Ecto neural progenitor cell (in vitro differentiated cells): ENCODE data around the gene RACGAP1.

Experiments
- DNase-seq: peaks from one replicate; pipeline ENCODE4 v3.0.0-alpha.2; 2018; ENCODE audit warnings: low spot score

RACGAP1 gene

DNA sequence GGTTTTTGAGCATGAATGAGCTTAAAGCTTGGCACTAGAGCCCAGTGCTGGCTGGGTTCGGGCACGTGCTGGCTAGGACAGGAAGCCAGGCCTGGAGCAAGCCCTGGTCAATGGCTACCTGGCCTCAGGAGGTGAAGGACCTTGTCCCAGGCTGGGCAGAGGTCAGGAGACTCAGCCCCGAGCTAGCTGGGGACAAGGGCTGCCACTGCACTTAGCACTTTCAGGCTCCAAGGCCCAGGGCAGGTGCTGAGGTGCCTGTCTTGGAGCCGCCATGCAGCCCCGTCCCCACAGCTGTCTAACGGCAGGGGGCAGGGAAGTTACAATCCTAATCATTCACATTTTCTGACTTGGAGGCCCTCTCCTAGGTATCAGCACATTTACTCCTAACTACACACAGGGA lies 56.8 kb downstream of the RACGAP1 start:
- no peak for DNase-seq

- no peak for DNase-seq
Observed at GRCh38 chr12:49967777-49968250, 57.5 kb downstream of the RACGAP1 start.

- DNase-seq: peak; percentile 99
Observed at GRCh38 chr12:49967042-49967776, 58.1 kb downstream of the RACGAP1 start.

- no peak for DNase-seq
Observed at GRCh38 chr12:49966511-49967041, 58.7 kb downstream of the RACGAP1 start.

GRCh38 chr12:49965836-49966235 lies 59.5 kb downstream of the RACGAP1 start:
- no peak for DNase-seq

DNA sequence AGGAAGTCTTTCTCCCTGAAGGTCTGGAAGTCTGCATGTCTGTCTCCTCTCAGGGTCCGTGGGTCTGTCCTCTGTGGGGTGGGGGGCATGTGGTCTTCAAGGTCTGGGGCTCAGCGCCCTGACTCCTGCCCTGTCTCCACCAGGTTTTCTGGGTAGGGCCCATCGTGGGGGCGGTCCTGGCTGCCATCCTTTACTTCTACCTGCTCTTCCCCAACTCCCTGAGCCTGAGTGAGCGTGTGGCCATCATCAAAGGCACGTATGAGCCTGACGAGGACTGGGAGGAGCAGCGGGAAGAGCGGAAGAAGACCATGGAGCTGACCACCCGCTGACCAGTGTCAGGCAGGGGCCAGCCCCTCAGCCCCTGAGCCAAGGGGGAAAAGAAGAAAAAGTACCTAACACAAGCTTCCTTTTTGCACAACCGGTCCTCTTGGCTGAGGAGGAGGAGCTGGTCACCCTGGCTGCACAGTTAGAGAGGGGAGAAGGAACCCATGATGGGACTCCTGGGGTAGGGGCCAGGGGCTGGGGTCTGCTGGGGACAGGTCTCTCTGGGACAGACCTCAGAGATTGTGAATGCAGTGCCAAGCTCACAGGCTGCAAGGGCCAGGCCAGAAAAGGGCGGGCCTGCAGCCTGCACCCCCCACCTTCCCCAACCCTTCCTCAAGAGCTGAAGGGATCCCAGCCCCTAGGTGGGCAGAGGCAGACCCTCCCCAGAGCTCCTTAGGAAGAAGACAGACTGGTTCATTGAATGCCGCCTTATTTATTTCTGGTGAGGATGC lies 60.3 kb downstream of the RACGAP1 start:
- no peak for DNase-seq

DNA sequence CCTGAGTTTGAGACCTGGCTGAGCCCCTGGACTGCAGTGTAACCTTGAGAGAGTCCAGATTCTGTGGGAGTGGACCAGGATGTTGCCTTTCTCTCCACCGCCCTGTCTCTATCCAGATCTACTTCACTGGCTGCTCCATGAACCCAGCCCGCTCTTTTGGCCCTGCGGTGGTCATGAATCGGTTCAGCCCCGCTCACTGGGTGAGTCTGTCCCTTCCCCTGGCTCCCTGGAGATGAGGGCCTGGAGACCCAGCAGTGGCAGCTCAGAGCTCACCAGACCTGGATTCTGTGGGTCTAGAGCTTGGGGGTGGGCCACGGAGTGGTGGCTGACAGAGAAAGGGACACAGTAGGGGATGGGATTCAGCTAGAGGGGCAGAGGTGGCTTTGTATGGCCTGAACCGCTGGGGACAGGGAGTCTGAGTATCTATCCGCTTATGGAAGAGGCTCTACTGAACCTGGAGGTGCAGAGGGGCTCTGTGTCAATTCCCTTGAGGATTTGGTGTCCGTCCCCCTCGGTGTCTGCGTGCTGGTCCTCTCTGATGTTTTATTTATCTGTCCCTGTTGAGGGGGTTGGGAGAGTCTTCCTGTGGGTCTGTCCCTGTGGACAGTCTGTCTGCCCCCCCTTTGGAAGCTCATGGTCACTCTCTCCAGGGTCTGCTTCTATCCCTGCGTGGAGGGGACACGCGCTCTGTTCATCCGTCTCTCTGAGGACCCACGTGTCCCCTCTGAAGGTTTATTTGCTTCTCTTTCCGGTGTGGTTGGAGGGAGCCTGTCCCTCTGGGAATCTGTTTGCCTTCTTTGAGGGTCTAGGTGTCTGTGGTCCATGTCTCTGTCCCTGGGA lies 61.1 kb downstream of the RACGAP1 start:
- no peak for DNase-seq

DNA sequence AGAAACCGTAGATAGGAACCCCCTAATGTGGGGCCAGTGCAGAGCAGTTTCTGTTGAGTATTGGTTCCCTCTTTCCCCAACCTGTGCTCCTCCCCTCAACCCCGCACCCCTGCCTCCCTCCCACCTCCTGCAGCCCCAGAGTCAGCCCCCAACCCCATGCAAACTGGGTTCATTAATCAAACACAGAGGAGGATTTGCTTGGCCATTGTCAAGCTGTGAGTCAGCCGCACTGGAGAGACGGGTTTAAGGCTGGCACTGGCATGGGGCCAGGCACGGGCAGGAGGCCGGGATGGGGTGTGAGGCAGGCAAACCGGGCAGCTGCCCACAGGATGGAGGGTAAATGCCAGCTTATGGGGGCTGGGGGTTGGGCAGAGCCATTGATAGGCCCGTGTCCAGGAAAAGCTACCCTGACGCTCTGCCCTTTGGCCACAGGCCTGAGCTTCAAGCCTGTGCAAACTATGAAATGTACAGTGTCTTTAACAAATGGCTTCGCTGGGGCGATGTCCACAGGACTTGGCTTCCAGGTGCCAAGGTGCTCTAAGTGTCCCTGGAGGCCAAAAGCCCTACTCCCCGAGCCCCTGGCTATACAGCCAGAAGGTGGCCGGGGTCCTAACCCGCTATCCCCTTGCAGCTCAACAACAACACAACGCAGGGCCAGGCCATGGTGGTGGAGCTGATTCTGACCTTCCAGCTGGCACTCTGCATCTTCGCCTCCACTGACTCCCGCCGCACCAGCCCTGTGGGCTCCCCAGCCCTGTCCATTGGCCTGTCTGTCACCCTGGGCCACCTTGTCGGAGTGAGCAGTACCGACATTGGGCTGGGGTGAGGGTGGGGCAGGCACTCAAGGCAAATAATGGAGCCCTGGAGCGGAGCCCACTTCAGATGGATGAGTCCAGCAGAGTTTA lies 62.2 kb downstream of the RACGAP1 start:
- DNase-seq: no peak

GRCh38 chr12:49961993-49962764 lies 63.1 kb downstream of the RACGAP1 start:
- DNase-seq: no peak

DNA sequence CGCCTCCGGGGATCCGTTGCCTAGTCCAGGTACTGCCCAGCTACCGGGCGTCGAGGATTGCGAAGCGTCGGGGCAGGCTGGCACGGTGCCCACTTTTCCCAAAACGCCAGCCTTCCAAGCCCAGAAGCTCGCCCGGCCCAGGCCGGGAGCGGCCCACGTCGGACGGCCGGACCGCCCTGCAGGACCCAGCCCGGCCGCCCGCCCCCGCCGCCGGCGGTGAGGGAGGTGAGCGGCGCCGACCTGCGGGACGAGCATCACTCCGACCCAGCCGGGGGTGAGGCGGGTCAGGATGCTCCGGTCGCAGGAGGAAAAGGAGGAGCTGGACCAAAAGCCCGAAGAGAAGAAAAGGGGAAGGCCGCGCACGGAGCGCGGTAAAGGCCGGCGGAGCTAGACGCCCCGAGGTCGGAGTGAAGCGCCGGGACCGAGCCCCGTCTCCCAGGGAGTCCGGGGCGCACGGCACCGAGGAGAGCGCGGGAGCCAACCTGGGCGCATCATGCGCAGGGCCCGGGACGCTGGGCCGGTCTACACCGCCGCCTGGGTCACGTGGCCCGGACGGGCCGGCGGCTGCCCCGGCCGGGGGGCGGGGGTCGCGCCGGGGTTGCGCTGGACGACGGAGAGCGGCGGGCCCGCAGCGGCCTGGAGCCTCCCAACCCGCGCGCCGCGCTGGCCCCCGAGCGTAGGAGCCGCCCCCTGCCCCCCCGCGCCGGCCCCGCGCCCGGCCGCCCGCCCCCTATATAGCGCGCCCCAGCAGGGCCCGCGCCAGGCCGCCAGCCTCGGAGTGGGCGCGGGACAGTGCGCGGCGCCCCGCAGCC lies 64.0 kb downstream of the RACGAP1 start, which contains the start of gene AQP5:
Gene AQP5 (plus strand): TSS at position 762 of the 812 bp plus-strand sequence. CDS start 146 bp downstream, outside the sequence.
- peak; percentile 73 for DNase-seq

DNA sequence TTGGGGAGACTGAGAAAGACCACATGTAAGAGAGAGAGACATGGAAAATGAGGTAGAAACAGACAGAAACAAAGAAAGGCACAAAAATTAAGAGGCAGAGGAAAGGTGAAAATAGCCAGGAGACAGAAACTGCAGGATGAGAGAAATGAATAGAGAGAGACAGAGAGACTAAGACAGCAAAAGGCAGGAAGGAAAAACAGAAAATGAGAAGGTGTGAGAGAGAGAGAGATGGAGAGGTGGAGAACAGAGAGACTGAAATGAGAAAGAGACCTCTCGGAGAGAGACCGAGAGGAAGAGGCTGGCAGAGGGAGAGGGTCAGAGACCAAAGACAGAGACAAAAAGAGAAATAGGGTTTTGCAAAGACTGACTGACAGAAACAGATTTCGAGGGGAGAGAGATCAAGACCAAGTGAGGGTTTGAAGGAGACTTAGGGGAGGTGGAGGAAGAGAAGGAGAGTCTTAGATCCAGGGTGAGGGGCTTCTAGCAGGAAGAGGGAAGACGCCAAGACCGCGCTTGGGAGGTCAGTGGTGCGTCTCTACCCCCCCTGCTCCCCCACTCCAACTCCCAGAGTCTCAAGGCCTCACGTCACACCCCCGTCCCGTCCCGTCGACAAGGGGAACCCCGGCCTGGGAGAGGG lies 64.7 kb downstream of the RACGAP1 start:
- no peak for DNase-seq

DNA sequence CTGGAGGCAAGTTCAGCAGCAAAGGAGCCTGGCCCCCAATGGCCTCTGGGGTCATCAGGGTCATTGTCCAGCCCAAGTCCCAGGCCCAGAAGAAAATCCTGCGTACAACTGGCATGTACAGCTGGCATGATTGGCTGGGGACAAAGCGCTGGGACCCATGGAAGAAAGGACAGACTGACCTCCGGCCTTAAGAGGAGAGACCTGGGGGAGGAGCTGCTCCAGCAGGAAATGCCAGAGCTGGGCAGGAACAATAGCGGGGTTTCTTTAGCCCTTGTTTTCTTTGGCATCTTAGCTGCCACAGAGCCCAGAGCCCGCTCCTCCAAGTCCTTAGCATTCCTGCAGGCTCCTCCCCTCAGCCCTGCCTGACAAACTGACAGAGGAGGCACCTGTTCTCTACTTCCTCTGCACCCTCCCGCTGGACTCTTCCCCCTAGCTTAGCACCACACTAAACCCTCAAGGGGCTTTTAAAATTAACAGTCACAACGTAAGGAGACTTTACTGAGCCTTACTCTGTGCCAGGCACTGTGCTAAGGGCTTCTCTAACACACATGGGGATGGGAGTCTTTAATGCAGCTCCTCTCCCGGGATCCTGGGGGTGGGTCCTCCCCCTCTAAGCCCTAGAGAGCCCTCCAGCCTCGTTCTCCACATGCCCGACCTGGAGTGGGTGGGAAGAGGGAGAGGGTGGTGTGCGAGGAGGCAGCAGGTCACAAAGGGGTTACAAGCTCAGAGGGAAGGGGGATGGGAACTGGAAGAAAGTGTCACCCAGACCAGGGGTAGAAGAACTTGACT lies 65.4 kb downstream of the RACGAP1 start:
- DNase-seq: no peak

GRCh38 chr12:49957570-49957967 lies 67.7 kb downstream of the RACGAP1 start:
- no peak for DNase-seq

DNA sequence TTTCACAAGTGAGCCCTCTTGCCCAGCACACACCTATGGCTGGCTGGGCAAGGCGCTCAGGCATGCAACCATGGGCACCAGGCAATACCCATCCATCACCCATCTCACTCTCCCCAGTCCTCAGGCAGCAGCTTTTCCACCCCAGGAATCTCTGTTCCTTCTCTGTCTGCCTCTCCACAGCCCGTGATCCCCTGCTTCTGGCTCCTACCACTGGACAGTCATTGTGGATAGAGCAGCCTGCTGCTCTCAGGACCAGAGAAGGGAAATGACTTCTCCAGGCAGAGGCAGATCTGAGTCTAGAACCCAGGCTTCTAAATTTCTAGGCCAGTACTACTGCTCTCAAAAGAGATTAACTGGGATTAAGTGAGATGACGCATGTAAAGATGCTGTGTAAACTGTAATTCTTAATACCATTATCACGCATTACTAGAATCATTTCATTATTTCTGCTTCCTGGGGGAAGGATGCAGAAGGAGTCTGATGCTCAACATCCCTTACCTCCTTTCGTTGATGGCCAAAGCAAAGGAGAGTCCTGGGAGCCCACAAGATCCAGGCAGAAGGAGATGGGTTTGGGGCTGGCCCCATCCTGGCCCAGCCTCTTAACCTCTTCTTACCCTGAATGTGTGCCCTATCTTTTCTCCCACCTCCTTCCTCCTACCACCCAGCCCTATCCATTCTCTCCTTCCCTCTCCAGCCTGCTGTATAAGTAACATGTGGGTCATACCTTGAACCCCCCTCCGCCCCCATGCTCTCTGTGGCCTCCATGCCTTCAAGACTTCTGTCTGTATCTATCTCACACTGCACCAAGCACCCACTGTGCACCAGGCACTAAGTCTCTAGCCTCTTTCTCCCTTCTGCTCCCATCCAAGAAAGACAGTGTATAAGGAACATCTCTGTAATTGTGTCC lies 68.4 kb downstream of the RACGAP1 start:
- no peak for DNase-seq

- DNase-seq: no peak
Observed at GRCh38 chr12:49955899-49956662, 69.2 kb downstream of the RACGAP1 start.
